WERI-Rb-1 (cell line): ENCODE measurements around the gene AZU1.

Experiments used
- DNase-seq: peaks from one replicate; pipeline ENCODE4 v3.0.0-alpha.2; 2020
- H3K27ac ChIP-seq: fragments of 250-450 bp; sonication (Bioruptor Pico); 2 replicates; pipeline ENCODE4 v1.5.1; 2020; ENCODE audit warnings: mild to moderate bottlenecking, moderate library complexity
- H3K27me3 ChIP-seq: fragments of 250-450 bp; sonication (Bioruptor Pico); 2 replicates; pipeline ENCODE4 v1.5.1; 2021; ENCODE audit warnings: mild to moderate bottlenecking, low read depth, moderate library complexity; ENCODE audit not compliant: insufficient read depth, severe bottlenecking
- H3K36me3 ChIP-seq: fragments of 250-450 bp; sonication (Bioruptor Pico); 2 replicates; pipeline ENCODE4 v1.5.1; 2020; ENCODE audit warnings: mild to moderate bottlenecking, moderate library complexity
- H3K4me3 ChIP-seq: 2 replicates; pipeline ENCODE4 v1.5.1; 2011; ENCODE audit warnings: low read depth, mild to moderate bottlenecking, control low read depth, low read length
- H3K9me3 ChIP-seq: fragments of 250-450 bp; sonication (Bioruptor Pico); 2 replicates; pipeline ENCODE4 v1.5.1; 2021; ENCODE audit warnings: mild to moderate bottlenecking, moderate library complexity; ENCODE audit not compliant: severe bottlenecking
- TF ChIP-seq, protein P1 (sequence below): IDR thresholded peaks from 2 replicates; pipeline ENCODE4 v1.5.1; 2011; ENCODE audit warnings: low read depth, mild to moderate bottlenecking, control low read depth, inconsistent platforms, low read length

AZU1 gene

DNA sequence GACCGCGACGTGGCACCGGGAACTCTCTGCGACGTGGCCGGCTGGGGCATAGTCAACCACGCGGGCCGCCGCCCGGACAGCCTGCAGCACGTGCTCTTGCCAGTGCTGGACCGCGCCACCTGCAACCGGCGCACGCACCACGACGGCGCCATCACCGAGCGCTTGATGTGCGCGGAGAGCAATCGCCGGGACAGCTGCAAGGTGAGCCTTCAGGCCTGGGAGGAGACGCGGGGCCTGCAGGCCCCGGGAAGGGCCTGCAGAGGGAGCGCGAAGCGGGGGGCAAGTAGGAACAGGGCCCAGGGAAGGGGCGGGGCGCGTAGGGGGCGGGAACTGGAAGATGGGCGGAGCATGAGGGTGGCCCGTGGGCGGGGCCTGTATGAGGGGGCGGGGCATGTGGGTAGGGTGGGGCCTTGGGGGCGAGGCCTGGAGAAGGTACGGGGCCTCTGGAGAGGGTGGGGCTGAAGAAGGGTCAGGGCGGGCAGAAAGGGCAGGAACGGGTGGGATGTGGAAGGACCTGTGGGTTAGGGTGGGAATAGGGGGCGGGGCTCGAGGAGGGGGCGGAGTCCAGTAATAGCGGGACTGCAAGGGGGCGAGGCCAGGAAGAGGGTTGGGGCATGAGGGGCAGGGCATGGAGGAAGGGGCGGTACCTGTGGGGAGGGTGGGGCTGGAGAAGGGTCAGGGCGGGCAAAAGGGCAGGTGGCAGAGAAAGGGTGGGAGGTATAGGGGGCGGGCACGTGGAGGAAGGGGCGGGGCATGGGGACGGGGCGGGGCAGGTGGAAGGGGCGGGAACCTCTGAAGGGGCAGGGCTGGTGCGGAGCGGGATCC lies 34.3 kb downstream of the AZU1 start:
- TF ChIP-seq, protein P1, sequence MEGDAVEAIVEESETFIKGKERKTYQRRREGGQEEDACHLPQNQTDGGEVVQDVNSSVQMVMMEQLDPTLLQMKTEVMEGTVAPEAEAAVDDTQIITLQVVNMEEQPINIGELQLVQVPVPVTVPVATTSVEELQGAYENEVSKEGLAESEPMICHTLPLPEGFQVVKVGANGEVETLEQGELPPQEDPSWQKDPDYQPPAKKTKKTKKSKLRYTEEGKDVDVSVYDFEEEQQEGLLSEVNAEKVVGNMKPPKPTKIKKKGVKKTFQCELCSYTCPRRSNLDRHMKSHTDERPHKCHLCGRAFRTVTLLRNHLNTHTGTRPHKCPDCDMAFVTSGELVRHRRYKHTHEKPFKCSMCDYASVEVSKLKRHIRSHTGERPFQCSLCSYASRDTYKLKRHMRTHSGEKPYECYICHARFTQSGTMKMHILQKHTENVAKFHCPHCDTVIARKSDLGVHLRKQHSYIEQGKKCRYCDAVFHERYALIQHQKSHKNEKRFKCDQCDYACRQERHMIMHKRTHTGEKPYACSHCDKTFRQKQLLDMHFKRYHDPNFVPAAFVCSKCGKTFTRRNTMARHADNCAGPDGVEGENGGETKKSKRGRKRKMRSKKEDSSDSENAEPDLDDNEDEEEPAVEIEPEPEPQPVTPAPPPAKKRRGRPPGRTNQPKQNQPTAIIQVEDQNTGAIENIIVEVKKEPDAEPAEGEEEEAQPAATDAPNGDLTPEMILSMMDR = no peak
- Histone ChIP-seq H3K4me3 (no peak overlapping the region), H3K27ac (no peak overlapping the region), H3K27me3 (no peaks in the 10 kb centered on the region), H3K9me3 (no peaks in the 10 kb centered on the region), H3K36me3 (peaks cover 7% of the 10 kb centered on the region)
- peak; percentile 47 for DNase-seq

DNA sequence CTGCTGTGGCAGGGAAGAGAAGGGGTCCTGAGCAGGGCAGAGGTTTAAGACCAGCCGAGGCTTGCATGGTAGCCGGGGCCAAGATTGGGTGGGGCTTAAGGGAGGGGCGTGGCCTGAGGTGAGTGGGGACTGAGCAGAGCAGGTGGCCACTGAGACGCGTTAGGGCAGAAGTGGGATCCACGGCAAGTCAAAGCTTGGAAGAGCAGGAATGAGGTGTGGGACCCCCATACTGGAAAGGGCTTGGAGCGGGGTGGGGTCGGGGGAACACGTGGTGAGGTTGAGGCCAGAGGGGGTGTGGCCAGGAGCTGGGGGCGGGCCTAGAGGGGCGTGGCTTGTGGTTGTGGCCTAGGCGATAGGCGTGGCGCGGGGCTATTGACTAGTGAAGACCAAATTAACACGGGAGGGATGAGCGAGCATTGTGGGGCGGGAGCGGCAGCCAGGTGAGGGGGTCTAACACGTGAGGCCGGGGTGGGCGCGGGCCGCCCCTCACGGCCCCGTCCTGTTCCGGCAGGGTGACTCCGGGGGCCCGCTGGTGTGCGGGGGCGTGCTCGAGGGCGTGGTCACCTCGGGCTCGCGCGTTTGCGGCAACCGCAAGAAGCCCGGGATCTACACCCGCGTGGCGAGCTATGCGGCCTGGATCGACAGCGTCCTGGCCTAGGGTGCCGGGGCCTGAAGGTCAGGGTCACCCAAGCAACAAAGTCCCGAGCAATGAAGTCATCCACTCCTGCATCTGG lies 35.1 kb downstream of the AZU1 start:
- Histone ChIP-seq H3K27me3 (no peaks in the 10 kb centered on the region), H3K27ac (no peak overlapping the region), H3K9me3 (no peaks in the 10 kb centered on the region), H3K4me3 (no peak overlapping the region), H3K36me3 (peaks cover 12% of the 10 kb centered on the region)
- TF ChIP-seq, protein P1 = no peak
- DNase-seq = peak; percentile 46

DNA sequence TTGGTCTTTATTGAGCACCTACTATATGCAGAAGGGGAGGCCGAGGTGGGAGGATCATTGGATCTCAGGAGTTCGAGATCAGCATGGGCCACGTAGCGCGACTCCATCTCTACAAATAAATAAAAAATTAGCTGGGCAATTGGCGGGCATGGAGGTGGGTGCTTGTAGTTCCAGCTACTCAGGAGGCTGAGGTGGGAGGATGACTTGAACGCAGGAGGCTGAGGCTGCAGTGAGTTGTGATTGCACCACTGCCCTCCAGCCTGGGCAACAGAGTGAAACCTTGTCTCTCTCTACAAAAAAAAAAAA lies 35.6 kb downstream of the AZU1 start:
- H3K27me3 ChIP-seq = no peaks in the 10 kb centered on the region
- H3K9me3 ChIP-seq = no peaks in the 10 kb centered on the region
- H3K4me3 ChIP-seq = no peak overlapping the region
- TF ChIP-seq, protein P1 = no peak
- DNase-seq = no peak
- peaks cover 17% of the 10 kb centered on the region for H3K36me3 ChIP-seq
- no peak overlapping the region for H3K27ac ChIP-seq

DNA sequence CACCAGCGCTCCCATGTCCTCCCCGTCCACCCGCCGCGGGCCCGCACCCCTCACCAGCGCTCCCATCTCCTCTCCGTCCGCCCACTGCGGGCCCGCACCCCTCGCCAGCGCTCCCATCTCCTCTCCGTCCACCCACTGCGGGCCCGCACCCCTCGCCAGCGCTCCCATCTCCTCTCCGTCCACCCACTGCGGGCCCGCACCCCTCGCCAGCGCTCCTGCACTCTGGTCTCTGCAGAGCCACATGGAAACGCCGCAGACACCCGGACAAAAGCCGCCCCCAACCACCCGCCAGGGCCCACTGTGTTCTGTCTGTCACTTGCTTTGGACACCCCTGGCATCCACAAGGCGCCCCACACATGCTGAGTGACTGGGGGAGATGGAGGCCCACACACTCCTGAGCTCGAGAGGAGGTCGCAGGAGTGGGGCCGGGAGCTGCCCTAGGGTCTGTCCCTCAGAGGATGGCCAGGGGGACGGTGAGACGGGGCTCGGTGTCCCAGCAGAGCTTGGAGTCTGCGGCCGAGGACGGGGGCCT lies 39.2 kb downstream of the AZU1 start:
- DNase-seq = no peak
- TF ChIP-seq, protein P1 = no peak
- H3K27me3 ChIP-seq = no peaks in the 10 kb centered on the region
- H3K27ac ChIP-seq = no peak overlapping the region
- H3K4me3 ChIP-seq = no peak overlapping the region
- no peaks in the 10 kb centered on the region for H3K9me3 ChIP-seq
- H3K36me3 ChIP-seq = peaks cover 42% of the 10 kb centered on the region

DNA sequence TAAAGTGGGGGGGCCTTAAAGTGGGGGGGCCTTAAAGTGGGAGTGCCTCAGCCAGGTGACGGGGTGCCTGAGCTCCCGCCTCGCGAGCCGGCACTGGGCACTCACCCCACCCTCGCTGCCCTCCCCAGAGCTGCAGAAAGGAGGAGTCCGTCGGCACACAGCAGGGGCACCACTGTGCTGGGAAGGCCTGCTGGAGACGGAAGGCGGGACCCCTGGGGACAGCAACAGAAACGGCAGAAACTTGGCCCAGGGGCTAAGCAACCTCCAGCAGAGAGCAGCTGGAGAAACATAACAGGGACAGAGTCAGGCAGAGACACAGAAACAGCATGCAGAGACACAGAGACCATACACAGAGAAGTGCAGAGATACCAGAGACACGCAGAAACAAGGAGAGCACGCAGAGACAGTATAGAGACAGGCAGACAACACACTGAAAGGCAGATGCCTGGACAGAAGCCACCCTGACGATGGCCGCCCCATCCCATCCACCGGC lies 39.7 kb downstream of the AZU1 start:
- Histone ChIP-seq H3K36me3 (peaks cover 47% of the 10 kb centered on the region), H3K27ac (no peak overlapping the region), H3K27me3 (no peaks in the 10 kb centered on the region), H3K9me3 (no peaks in the 10 kb centered on the region), H3K4me3 (no peak overlapping the region)
- TF ChIP-seq, protein P1 = no peak
- no peak for DNase-seq
